HepG2 (cell line): Measurements from ENCODE around the gene CFAP99.

Experiments used
- IRF2 ChIP-seq: IDR thresholded peaks from 2 replicates; pipeline ENCODE4 v1.6.1; 2018; ENCODE audit warnings: missing genetic modification reagents, missing compliant biosample characterization
- NFKBIZ ChIP-seq: IDR thresholded peaks from 2 replicates; pipeline ENCODE4 v1.6.1; 2018; ENCODE audit warnings: missing genetic modification reagents, missing compliant biosample characterization
- SP1 ChIP-seq, 2 experiments: fragments of 450-650 bp in 1 of 2; sonication (generic) in 1 of 2; formaldehyde crosslinking in 1 of 2; IDR thresholded peaks; 2 replicates each; pipeline versions ENCODE4 v1.4.0 to v1.6.1; 2016 to 2020; ENCODE audit warnings: missing genetic modification reagents in 1 of 2

DNA sequence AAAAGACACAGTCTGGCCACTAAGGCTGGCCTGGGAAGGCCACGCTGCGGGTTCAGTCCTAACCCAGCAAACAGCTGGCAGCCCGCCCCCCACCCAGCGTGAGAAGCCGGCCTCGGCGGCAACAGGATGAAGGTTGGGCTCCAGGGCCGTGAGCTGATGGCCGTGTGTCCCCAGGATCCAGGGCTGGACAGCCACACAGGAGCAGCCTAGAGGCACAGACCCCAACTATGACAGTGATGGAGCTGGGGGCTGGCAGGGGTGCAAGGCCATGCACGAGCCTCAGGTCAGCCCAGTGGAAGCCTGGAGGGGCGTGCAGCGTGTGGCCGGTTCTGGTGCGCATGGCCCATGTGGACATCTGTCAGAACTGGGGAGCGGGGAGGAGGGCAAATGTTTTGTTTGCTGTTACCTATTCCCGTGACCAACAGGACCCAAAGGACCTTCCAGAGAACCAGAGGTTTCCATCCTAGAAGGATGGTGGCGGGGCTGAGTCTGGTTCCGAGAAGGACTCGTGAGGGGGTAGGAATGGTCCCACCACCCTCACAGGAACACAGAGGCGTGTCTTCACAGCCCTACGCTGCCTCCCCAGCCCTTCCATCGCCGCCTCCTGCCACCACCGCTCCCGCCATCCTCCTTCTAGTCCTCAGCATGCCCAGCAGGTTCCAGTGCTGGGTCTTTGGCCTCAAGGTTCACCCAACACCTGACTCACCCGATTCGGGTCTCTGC is 46.8 kb upstream of the CFAP99 start:
- no peak for TF ChIP-seq IRF2 (CRISPR knock-in tag)
- TF ChIP-seq NFKBIZ (CRISPR knock-in tag): no peak
- TF ChIP-seq SP1 (IDR thresholded peaks at IDR 0.05): no peak
- TF ChIP-seq SP1 (CRISPR knock-in tag; IDR thresholded peaks at IDR 0.05): no peak
